ENCODE measurements around the gene JMJD7.

The JMJD7 gene

DNA sequence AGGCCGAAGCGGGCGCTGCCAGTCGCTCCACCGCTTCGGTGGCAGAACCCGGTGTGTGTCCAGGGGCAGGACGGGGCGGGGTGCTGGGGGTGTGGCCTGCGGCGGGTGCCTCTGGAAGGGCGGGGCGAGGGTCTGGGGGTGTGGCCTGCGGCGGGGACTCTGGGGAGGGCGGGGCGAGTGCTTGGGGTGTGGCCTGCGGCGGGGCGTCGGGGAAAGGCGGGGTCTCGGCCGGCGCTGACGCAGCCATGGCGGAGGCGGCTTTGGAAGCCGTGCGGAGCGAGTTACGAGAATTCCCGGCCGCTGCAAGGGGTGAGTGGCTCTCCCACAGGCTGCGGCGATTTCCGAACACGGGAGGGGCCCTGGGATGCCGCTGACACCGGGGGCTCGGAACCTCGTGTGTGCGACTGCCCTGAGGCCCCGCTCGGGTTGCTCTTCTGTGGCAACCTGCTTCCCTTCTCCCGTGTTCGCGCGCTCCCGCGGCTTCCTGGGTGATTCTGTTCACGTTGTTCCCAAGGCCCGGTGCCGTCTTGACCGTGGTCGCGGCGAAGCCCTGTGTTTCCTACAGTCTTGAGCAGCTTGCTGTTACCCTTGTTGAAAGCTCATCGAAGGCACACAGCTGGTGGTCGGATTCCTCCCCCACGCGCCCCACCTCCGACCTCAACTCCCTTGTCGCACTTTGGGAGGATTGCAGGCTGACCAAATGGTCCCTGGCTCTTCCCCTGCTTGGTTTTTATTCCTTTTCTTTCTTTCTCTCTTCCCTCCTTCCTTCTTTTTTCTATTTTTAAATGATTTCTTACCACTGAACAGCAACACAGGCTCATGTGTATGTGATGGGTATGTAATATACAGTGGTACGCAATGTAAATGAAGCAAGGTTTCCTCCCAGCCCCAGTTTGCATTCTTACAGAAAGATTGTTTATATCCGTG is at the start of gene JMJD7:
TSS of gene JMJD7 (plus strand) at position 213 of the 927 bp plus-strand sequence. CDS start at position 246, 33 bp downstream.
- peak; percentile 37 to 46 for DNase-seq

DNA sequence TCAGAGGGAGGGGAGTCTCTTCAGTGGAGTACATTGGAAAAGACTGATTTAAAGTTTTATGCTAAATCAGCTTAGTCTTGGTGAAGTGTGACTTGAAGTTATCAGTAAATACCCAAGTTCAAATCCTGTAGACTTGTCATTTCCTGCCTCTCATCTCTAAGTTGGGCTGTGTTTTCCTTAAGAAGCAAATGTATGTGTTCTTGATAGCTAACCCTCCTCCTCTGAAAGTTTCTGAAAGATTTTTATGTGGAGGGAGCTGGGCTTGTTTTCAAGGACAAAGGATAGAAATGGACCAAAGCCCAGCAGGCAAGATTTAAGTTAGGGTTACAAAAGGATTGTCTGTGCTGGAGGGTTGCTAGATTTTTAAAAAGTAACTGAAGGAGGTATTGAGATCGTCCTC is 49.4 kb upstream of the JMJD7 start:
- no peak for DNase-seq

DNA sequence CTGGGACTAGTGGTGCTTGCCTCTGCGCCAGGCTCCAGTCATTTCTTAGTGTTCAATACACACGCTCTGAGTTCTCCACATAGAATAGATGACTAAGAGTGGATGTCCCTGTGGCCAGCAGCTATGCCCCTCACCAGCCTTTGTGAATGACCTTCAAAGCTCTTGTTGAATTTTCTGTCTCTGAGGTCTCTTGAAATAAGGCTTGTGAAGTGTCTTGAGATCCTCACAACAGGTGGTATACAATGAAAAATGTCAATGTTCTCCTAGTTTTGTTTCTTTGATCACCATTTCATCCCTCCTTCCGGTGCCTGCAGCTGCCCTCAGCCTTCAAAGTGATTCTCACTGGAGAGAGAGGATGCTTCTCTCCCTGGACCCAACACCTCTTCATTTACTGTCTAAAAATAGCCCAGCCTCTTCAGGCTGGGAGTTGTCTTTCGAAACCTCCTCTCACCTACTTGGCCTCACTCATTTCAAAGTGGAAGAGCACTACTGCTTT is 48.2 kb upstream of the JMJD7 start:
- no peak for DNase-seq

DNA sequence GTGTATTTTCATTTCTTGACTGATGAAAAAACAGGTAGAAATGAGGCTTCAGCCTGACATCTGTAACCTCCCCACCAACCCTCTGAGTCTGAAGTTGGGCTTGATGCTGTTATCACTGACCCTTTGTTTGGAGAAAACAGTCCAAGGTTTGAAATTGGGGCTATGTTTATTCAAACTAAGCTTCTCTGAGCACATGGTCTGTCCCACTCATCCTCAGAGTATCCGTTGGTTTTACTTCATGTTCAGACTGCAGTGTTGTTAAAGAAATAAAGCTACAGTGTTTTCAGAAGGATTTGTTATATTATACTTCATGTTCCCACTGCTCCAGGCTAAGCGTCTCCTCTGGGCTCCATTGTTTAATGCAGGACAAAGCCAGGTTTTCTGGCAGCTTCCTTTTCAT is 47.6 kb upstream of the JMJD7 start:
- DNase-seq, result no peak

- no peak for DNase-seq
Measured at GRCh38 chr15:41780727-41781126, 47.2 kb upstream of the JMJD7 start.

DNA sequence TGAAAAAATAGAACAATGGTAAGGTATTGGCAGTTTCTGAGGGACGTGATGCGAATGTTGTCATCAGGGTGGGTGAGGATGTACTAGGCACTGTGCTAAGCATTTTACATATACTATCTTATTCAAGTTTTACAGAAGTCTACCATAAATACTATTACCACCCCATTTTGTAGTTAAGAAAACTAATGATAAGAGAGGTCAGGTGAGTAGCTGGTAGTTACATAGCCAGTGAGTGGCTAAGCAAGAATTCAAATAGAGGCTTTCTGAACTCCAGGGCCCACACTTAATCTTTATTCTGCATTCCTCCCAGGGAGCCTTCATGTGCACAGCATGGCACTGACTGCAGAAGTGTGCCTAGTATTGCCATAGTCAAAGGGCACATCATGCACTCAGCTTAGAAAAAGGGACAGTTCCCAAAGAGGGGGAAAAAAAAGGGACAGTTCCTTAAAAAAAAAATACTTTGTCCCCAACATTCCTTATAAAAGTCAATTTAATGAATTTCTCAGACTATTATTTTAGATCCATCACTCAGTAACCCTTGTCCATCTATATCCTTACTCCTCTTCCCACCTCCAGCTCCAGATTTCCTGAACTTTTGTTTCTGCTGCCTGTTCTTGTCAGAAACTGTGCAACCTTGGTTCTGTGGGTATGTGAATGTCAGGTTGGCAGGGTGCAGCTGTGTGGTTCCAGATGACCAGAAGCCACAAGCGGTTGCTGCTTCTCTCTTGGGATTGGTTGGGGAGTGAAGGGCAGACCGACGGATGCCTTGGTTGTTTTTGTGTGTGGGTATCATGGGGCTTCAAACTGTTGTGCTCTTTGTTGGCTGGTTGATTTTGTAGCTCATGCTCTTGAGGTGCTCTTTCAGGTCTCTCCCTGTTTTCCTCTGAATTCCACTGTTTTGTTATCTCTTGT is 45.3 kb upstream of the JMJD7 start:
- no peak for DNase-seq

DNA sequence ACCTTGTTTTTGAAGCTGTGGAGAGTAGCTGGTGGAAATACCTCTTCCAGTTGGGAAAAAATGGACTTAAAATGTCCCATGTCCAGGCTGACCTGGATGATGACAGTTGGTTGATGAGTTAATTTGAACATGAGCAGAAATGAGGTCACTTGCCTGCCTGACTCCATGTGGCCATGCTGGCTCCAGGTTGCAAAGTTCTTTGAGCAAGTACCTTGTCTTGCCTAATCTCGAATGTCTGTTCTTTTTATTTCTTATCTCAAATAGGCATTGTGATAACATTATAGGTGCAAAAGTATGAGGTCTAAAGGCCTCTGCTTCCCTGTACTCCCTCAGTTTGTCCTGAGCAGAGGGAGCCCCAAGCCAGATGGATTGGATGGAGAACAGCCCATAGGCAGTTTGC is 44.6 kb upstream of the JMJD7 start:
- DNase-seq, result no peak

DNA sequence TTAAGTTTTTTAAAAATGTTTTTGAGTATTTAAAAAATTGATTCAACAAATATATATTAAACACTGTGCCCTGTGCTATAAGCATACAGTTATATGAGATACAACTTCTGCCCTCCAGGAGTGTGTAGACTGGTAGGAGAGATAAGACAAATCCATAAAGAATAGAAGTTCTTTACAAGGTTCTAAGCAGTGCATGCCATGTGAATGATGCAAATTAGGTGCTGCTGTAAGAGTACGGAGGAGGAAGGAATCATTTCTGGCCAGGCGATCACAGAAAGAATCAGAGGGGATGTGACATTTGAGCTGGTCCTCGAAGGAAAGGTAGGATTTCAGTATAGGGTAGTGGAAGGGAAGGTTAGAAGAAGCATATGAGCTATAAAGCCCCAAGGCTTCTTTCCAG is 39.6 kb upstream of the JMJD7 start:
- no peak for DNase-seq

DNA sequence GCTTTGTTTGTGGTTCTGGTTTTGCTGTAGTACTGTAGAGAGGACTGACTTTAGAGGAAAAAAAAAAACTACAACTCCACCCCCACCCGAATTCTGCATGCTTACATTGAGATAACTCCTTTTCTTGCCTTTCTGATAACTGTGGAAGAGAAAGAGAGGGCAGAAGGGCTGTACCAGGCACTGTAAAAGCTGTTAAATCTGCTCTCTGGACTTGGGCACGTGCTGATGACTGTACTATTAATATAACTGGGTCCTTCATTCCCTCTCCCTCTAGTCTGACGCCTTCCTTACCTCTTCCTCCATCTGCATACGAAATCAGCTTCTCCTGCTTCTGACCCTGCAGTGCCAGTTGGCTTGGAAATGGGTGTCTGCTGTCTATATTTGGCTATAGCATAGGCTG is 38.7 kb upstream of the JMJD7 start:
- DNase-seq, result no peak

- no peak for DNase-seq
Measured at GRCh38 chr15:41789662-41790061, 38.2 kb upstream of the JMJD7 start.

GRCh38 chr15:41790169-41790568 is 37.7 kb upstream of the JMJD7 start:
- DNase-seq, result no peak

GRCh38 chr15:41790756-41791546 is 36.9 kb upstream of the JMJD7 start:
- no peak for DNase-seq

DNA sequence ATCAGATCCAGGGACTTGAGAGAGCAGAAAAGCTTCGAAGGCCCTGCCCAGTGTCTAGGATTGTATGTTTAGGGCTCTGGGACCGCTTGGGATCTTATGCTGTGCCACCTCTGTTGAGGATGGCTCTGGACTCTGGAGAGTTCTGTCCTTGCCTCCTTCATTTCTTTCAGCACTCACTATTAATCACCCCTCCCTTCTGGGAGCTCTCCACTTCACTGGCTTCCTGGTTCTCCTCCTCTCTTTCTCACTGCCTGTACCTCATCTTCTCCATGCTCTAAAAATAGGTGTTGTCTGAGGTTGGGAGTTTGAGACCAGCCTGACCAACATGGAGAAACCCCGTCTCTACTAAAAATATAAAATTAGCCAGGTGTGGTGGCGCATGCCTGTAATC is 36.4 kb upstream of the JMJD7 start:
- no peak for DNase-seq

DNA sequence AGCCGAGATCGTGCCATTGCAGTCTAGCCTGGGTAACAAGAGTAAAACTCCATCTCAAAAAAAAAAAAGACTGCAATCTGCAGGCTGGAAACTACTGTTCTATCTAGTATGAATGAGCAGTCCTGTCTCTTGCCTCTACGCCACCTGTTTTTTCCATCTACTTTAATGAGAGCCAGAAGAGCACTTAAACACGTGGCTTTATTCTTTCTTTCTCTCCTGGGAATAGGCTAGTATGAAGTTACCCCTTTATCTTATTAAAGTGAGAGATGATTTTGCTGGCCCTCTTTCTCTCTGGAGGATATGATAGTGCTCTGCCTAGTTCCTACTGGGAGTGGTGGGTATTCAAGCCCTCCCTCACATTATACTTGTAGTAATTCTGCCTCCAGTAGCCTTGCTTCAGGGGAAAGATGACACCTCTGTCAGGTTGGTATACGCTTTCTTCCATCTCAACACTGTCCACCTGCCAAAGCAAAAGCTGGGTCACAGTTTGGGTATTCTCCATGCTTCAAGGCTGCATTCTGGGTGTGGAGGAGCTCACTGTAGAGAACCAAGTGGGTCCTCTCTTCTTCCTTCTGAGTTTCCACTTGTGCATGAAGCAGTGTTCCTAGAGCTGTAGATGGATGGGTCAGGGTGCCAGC is 35.8 kb upstream of the JMJD7 start:
- peak; percentile 57 to 66 for DNase-seq

DNA sequence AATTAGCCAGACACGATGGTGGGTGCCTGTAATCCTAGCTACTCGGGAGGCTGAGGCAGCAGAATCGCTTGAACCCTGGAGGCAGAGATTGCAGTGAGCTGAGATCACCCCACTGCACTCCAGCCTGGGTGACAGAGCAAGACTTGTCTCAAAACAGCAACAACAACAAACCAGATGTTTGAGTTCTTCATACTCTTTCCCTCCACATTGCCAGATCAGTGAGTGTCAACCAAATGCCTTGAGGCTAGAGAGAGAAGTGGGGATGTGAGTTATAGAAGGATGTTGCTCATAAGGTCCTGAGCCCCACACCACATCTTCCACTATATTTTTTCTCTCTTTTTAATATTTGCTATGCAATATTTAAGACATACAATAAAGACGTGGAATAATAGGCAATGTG is 33.8 kb upstream of the JMJD7 start:
- no peak for DNase-seq

DNA sequence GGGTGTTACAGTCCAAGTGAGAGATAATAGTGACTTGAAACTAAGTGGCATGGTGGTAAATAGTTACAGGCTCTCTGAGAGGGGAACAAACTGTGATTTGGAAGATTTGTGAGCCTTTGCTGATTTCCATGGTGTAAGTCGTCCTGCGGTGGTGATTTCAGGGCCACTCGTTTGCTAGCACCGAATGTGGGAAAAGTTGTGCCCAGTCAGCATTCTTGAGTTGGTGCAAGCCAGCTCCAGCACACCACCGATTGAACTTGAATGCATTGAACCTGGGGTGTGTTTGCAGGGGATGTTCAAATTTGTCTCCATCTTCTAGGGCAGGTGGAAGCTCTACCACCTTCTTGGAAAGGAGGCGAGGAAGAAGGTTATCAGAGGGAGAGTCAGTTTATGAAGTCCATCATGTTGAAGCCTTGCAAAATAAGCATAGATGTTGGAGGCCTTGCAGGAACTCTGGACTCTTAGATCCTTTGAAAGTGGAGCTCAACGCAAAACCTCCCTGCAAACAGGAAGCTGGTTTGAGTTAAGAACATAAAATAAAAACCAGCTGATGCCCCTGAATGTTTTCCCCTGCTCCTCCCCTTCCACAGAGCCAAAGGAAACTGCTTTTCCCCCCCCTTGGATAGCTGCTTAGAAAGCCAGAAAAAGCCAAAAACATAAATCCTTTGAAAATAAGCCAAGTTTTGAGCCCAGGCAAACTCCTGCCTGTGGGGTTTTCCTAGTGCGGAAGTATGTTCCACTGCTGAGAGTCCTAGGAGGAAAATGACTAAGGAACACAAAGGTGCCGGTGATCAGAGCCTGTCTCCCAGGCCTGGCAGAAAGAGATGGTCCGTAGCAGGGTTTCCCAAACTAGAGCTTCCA is 31.7 kb upstream of the JMJD7 start:
- DNase-seq, result no peak

GRCh38 chr15:41797201-41797944 is 30.5 kb upstream of the JMJD7 start:
- no peak for DNase-seq

DNA sequence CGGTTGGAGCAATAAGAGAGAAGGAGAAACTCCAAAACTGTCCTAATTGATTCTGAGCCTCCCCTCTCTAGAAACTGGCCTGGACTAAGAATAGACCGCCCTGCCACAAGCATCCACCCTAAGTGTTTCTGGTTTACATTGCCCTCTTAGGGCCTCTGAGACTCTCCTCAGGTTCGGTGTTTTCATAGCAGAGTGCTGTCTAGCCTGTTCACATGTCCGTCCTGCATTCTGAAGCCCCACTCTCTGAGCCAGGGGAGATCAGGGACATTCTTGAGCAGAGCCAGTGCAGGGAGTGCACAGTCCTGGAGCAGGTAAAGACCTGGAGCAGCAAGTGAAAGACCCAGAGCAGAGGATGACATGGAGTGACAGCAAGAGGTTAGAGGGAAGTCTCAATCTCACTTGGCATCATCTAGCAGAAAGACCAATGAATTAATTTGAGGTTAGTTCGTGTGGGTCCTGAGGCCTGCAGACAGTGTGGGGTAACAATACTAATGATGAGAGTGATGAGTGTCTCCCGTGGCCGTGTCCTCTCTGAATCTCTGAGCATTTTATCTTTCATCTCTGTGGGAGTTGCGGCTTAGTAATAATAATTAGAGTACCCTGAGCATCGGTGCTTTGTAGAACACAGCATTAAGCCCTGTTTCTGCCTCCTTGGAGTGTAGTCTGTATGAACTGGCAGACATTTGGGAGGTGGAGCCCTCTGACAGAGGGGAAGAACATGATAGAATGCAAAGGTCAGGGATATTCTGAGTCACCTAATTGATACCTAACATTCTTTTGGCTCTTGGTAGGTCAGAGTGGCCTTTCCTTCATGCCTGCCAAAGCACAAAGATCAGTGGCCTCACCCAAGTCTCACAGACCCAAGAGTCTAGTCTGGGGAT is 29.0 kb upstream of the JMJD7 start:
- DNase-seq, result no peak

- no peak for DNase-seq
Measured at GRCh38 chr15:41799488-41799805, 28.4 kb upstream of the JMJD7 start.

- DNase-seq, result no peak
Measured at GRCh38 chr15:41801185-41801584, 26.7 kb upstream of the JMJD7 start.

Measured in NCI-H187 (cell line).